Renal pelvis (tissue), 4 donors: ENCODE results near the gene SENP1. TPM values are rescaled to one million over a fixed set of nuclear protein-coding genes. Genes with fewer than 3 reads are reported as not detected.

Experiments used
- DNase-seq: peaks from one replicate; pipeline ENCODE4 v3.0.0-alpha.2; 2013
- polyA plus RNA-seq, 3 donors: library from polyadenylated mRNA; unstranded; fragments of 120-200 nt; gene quantifications; one replicate each; pipeline ENCODE4 v1.2.1, GENCODE V29; 2013; ENCODE audit not compliant: insufficient read length in 3 of 3

Gene SENP1
- polyA plus RNA-seq, 3 donors, result 22.2 to 25.0 (median 23.1) TPM

DNA sequence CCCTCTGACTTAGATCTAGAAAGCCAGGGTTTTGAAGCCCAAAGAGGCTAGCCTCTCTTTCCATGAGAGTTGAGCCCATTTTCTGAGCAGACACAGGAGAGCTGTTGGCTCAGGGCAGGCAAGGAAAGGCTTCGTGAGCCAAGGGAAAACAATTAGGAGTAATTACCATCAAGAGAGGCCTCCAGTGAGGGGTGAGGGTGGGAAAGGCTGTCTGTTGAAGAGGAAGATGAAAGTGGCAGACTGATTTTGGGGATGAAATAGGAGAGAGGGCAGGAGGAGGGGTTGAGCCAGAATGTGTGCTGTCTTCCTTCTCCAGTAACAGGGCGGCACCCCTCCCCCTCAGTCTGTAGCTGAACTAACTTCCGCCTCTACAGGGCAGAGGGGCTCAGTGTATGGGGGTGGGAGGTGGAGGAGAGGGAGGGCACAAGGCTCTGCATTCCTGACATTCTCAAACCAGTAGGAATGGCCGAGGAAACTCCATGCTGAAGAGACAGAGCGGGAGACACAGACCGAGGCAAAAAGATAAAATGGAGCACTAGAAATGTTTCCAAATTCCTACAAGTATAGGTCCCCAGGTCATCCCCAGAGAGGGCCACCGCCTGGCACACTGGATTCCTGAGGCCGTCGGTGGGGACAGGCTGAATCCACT is 68.5 kb downstream of the SENP1 start:
- DNase-seq, result peak; percentile 92

GRCh38 chr12:48036818-48037217 is 69.1 kb downstream of the SENP1 start:
- DNase-seq, result no peak

DNA sequence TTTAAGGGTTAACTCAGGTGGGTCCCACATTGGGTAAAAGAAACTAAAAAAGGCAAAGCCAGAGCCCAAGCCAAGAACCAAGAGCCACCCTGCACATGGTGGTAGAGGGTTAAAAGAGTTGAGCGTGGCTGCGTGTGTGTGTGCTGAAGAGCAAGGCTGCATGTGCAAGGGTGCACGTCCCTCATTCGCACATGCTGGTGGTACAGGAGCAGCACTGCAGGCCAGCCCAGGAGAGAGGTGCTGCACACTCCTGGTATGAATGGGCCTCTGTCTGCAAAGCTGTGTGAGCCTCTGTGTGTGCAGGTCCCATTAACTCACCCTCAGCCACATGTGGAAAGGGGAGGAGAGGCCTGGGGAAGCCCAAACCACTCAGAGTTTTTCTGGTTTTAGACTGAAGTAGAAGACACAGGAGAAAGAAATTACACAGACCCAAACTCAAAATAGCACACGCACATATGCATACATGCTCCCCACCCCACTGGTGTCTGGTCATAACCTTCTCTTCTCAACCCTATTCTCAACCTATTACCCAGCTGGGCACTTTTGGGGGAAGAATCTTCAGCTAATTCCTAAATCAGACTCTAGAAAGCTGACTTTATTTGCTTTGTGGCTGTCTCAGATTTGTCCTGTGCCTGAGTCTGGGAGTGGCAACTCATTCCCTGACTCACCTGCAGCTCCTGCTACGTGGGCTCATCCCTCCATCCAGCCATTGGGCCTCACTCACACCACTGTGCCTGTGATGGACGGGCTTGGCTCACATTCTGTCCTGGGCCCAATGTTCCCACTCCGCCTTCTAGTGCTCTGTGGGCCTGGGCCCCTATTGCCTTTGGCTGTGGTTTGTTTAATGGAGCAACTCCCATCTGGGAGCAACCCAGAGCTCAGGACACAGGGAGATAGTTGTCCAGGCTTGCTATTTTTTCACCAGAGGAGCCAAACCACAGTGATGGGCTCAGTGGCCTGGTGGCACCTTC is 70.8 kb downstream of the SENP1 start:
- DNase-seq, result no peak

- no peak for DNase-seq
Measured at GRCh38 chr12:48033451-48033850, 72.4 kb downstream of the SENP1 start.

DNA sequence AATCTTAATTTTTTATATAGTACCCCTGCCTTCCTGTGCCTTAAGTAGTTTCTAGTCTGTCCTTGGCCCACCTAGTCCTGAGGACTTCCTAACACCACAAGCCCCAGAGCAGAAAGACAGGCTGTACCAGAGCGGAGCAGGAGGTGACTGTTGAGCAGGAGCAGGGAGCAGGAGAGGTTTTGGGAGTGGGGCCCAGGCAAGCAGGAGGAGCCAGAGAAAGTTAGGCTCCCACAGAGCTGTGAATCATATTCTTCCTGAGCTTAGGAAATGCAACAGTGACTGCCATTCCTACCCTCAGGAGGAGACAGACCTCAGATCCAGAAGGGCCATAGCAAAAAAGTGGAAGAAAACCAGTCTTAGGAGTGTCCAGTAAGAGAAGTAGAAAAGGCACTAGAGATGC is 73.3 kb downstream of the SENP1 start:
- no peak for DNase-seq

GRCh38 chr12:48031135-48031960 is 74.5 kb downstream of the SENP1 start:
- no peak for DNase-seq

GRCh38 chr12:48030173-48030650 is 75.7 kb downstream of the SENP1 start:
- no peak for DNase-seq

GRCh38 chr12:48029491-48030172 is 76.2 kb downstream of the SENP1 start:
- DNase-seq, result no peak

- peak; percentile 59 for DNase-seq
Measured at GRCh38 chr12:48028541-48029431, 77.1 kb downstream of the SENP1 start.

DNA sequence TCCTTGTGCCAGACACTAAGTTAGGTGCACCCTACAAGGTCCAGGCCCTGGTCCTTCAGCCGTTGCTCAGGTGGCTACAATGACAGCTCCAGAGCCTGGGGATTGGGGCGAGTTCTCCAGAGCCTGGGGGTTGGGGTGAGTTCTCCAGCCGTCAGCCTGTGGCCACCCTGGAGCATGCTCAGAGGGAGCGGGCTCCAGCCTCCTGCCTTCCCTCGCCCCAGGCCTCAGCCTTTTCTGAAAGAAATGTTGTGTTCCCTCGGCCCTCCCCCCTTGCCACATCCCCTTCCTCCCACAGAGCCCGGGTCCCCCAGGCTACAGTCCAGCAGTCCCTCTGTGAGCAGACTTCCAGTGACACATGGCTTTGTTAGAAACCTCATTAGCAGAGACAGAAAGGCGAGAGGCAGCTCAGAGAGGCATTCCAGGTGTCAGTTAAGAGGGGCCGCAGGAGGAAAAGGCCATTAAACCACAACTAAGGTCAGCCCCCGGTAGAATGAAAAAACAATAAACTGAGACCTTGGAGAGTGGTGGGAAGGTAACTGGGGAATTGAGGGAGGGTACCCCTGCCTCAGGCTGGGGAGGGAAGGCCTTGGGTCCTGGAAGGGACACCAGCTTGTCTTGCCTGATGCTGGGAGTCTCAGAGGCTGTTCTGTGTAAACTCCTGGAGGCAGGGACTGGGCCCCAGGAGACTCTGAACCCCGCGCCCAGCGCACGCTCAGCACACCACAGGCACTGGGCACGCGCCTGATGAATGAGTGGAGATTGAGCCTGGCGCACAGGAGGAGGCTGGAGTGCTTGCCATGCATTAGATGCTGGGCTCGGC is 78.5 kb downstream of the SENP1 start:
- DNase-seq, result no peak

DNA sequence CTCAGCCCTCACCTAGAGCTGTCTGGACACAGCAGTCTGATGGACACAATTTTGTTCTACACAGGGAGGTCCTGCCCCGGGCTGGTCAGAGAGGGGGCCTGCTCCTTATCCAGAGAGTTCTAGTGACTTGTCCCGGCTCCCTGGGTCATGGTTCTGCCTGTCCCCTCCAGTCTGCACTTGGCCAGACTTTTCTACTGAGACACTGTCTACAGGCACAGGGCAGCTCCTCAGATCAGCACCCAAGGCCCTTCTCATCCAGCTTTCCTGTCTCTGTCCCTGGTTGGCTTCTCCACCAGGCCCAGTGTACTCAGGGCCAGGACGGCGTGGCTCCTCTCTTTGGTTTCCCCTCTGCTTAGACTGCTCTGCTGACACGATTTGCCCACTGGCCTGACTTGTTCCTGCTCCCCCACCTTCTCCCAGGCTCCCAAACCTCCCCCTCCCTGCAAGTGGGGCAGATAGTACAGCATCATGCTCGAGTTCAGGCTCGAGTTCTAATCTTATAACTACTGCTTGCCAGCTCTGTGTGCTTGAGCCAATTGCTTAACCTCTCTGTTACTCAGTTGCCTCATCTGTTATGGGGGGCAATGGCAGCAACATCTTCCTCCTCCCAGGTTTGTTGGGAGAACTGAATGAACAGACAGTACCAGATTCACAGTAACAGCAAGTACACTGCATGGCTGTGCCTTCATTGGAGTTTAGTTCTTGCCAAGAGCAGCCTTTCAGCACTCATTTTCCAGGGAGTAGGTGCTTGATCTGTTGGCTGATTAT is 79.6 kb downstream of the SENP1 start:
- no peak for DNase-seq

DNA sequence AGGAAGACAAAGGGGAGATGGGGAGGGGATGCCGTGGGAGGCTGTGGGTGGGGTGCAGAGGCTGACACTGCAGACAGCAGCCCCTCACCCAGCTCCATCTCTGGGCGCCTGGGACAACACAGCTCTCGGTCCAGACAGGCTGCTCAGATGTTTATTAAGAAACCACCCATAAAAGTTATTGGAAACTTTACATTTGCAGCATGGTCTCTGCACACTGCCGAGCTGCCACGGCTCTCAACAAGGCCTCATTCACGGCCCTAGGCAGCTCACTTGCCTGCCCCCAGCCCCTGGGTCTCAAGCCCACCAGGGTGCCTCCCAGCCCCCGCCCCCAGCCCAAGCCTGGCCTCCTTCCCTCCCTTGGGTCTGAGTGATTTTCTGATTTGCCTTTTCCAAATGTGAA is 80.6 kb downstream of the SENP1 start:
- DNase-seq, result no peak

GRCh38 chr12:48024735-48025134 is 81.1 kb downstream of the SENP1 start:
- DNase-seq, result no peak

DNA sequence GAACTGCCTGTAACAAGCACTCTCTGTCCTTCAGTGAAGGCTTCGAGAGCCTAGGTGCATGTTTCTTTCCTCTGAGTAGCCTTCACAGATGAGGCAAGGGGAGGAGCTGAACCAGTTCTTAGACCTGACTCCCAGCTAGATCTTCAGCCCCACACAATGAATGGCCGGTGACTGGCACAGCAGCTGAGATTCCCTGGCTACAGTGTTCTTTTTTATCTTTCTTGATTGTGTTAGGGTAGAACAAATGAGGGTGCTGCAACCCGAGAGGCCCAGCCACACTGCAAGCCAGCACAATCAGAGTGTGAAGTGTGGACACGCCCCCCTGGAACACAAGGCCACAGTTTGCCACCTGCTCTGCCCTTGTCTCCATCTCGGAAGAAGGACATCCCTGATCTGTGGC is 82.5 kb downstream of the SENP1 start:
- no peak for DNase-seq

DNA sequence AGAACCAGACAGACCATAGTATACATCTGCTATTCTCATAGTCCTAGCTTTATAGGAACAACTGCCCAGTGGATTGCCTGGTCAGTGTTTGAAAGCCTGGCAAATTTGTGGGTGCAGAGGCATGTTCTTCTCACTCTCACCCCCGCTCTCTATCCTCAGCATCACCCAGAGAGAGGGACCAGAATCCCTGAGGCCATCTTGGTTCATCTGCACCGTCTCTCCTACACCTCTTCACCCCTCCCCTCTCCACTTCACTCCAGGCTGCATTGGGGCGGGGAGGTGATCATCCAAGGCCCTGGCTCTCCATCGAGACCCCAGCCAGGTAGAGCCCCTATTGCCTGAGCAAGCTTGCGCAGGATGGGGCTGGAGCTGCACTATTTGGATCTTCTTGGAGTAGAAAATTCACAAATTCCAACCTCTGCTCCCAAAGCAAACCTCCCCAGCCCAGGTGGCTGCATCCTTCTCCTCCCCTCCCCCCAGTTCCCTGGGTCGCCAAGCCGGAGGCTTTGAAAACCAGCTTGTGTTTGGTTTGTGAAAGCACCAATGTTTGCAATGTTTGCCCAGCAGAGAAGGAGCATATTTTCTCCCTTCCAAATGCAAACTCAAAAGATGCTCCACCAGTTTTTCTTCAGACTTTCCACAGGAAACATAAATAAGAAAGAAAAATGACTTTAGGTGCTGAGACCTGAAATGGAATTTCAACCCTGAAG is 83.0 kb downstream of the SENP1 start:
- no peak for DNase-seq

DNA sequence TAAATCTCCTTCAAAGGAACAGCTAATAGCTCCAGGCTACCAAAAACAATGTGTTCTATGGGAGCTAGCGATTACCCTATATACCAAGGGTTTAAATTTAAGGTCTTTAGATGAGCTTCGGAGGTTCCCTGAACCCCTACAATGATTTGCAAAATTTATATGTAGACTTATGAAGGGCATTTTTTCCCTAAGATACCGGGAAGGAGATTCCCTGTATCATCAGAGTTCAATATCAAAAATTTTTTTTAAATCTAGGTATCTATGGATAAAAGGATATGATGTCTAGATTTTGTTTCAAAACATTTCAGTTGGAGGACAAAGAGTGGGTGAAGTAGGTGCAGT is 83.7 kb downstream of the SENP1 start:
- no peak for DNase-seq

- no peak for DNase-seq
Measured at GRCh38 chr12:48021485-48022179, 84.2 kb downstream of the SENP1 start.
